HG03565 (cell line): ENCODE results near the gene NCAM1.

Source experiments
- ATAC-seq: cut with Tn5 transposase; IDR thresholded peaks from one replicate; pipeline ENCODE4 v1.9.1; 2021; ENCODE audit warnings: mild to moderate bottlenecking, moderate library complexity; ENCODE audit not compliant: unreplicated experiment

NCAM1 gene

GRCh38 chr11:112968941-112969713, 7.9 kb downstream of the NCAM1 start:
- no peak for ATAC-seq

- no peak for ATAC-seq
Measured at GRCh38 chr11:112971195-112971594, 10.0 kb downstream of the NCAM1 start.

GRCh38 chr11:112971827-112972226, 10.6 kb downstream of the NCAM1 start:
- ATAC-seq = no peak

DNA sequence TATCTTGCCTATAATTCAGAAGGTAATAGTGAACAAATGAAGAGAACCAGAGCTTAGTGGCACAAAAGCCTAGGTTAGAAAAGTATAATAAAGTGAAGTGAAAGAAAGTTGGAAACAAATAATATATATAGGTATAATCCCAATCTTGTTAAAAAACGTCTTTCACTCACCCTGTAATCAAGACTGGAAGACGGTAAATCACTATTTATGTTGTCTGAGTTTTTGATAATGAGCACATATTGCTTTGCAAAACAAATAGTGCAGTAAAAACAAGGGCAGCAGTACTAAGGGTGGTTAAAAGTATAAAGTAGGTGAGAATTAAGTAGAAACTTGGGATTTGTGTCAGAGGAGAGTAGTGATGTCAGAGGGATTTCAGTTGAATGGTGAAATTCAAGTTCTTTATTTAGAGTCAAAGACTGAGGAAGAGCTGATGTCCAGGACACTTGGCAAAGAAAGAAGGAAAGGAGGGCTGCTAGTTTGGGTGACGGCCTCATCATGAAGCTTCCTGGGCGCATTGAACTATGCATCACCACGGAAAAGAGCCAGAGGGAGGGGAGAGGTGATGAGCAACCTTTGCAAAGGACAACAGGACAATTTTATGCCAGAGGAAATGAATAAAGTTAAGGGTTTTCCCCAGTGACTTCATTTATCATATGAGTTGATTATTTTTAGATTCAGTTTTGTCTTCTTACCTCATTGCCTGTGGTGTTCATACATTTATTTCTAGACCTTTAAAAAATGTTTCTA, 11.4 kb downstream of the NCAM1 start:
- no peak for ATAC-seq

DNA sequence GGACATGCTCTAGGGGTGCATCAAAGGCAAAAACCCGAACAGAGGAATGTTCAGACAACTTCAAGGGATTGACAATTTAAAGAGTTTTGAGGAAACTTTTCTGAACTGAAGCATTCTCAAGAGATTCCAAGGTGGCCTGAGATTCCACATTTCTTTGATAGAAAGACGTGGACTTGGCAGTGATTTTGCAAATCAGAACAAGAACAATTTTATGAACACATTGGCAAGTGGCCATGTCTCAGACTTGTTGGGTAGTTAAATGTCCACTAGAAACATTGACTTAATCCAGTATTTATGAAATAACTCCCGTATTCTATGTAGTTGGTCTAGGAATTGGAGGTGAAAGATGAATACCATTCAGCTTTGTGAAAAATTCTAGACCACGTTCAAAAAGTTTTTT, 13.8 kb downstream of the NCAM1 start:
- no peak for ATAC-seq

DNA sequence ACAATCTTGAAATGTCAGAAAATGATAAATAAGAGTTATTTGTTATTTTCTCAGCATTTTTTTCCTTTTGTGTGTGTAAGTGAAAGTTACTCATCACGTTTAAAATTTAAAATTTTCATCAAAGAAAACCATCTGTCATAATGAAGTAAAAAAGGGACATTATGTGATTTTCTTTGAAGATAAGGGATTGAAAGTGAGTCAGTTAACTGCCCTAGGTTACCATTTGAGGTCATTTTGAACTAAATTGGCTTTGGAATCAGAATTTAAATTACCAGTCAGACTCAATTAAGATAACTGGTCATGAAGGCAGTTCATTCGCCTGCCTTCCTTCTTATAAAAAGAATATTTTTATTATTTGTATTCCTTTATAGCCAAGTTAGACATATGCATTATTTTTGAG, 14.3 kb downstream of the NCAM1 start:
- no peak for ATAC-seq

DNA sequence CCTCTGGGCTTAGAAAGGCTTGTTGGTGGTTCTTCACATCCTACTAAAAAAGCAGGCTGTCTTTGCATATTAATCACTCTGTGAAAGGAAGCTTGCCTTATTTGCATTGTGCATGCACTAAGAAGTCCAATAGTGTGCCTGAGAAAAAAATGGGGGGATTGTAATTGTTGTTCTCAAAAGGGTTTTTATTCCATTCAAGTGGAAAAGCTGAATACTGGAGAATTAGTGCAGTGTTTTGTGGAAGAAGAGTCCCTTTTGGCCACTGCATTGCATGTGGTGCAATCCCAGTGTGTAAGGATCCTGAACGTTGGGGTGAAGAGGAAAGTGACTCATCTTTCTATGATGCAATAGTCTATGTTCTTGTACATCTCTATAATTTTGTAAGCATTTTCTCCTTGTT, 16.5 kb downstream of the NCAM1 start:
- no peak for ATAC-seq

DNA sequence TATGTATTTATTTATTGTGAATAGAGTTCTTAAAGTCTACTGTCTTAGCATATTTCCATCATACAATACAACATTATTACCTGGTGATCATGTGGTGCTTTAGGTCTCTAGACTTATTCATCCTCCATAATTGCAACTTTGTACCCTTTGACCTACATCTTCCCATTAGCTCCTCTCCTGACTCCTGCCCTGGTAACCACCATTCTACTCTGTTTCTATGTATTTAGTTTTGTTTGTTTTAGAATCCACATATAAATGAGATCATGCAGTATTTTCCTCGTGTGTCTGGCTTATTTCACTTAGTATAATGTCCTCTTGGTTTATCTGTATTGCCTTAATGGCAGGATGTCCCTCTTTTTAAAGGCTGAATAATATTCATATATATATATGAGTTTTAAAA, 22.7 kb downstream of the NCAM1 start:
- ATAC-seq = no peak

GRCh38 chr11:112989198-112989597, 28.0 kb downstream of the NCAM1 start:
- ATAC-seq = no peak

GRCh38 chr11:112993808-112994207, 32.6 kb downstream of the NCAM1 start:
- ATAC-seq = no peak

DNA sequence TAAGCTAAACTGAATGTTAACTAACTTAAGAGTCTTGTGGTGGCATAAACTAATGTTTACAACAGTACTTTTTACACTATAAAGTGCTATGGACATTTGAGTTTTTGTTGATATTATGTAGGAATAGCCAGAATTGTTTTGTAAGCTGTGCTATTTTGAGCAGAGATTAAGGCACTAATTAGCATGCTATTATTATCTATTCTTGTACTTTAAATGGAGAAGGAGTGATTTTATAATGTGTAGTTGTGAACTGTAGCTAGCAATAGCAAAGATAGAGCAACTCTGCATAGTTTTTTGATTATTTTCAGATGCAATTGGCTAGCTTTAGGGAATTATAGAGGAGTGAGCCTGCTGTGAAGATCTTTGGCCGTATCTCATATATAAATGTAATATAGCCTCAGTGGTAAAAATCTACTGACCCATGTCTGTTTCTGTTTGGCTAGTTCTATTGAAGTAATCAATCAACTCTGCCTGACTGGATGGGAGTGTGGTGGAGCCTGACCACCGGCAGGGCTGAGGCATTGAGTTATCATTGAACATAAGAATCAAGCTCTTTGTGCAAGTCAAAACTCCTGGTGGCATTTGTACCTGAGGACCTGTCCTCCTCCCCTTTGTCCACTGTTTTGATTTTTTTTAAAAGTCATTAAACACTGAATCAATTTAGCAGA, 34.3 kb downstream of the NCAM1 start:
- no peak for ATAC-seq

DNA sequence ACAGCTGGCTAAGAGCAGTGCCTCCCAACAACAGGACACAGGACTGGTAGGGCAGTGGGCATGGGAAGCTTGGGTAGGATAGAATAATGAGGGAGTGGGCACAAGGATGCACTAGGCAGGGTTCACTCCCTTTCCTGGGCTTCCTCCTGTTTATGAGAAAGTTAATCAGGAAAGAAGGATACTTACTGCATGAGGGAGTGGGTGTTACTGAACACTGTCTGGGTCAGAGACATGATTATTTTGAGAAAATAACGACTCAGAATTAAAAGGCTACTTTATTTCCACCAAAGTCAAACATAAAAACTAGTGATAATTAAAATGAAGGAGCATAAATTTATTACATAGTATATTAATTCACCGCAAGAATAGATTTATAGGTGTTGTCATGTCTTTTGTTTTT, 35.8 kb downstream of the NCAM1 start:
- no peak for ATAC-seq

DNA sequence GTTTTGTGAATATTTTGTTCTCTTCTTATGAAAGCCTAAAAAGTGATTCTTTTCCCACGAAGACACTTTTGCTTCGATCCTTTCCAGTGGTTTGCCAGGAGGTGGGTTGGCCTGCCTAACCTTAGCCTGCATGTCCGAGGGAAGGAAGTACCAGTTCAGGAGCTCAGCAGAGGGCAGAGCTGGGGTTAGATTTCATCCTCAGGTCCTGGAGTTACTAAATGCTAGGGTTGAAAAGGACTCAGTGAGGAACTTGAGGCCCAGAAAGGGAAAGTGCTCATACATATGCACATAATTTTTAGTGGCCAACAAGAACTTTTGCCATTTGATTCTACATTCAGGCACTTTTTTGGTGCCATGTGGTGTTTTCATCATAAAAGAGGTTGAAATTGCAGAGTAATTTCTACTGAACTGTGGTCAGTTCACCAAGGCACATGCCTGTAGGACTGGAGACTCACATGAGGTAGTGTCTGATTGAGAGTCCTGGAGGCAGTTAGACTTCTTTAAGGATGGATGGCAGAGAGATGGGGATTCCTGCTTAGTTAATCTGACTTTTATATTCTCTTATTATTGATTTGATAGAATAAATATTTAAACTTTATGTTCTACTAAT, 36.7 kb downstream of the NCAM1 start:
- ATAC-seq = no peak

DNA sequence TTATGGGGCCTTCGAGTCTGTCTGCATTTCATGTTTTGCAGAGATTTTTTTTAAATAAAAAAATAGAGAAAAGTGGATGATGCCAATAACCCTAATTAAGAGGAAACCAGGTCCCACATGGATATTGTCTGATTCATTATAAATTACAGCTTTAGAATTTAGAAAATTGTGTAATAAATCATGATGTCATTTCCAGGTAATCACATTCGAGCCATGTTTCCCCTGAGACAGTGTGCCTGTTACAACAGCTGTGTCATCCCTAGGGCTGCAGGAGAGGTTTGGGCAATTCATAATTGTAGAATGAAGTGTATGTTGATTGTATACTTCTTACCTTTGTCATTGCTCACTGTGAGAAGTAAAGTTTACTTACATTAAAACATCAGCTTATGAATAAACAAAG, 38.3 kb downstream of the NCAM1 start:
- ATAC-seq = no peak

- no peak for ATAC-seq
Measured at GRCh38 chr11:113001709-113002108, 40.5 kb downstream of the NCAM1 start.

DNA sequence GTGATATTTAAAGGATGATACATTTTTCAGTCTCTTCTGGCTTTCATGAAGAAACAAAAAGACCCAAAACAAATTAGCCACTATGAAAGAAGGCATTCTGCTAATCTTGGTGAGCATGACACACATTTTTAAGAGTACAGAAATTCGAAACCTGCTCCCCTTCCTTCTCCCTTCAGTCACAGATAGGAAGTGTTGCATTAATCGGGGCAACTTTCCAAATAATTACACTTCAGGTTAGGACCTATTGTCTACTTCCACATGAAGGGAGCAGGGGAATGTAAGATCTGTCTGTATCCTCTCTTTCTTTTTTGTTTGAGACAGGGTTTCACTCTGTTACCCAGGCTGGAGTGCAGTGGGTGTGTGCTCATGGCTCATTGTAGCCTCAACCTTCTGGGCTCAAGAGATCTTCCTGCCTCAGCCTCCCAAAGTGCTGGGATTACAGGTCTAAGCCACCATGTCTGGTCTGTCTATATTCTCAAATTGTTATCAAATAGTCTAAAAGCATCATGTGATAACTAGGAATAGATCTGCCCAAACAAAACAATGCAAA, 45.8 kb downstream of the NCAM1 start:
- ATAC-seq = no peak

DNA sequence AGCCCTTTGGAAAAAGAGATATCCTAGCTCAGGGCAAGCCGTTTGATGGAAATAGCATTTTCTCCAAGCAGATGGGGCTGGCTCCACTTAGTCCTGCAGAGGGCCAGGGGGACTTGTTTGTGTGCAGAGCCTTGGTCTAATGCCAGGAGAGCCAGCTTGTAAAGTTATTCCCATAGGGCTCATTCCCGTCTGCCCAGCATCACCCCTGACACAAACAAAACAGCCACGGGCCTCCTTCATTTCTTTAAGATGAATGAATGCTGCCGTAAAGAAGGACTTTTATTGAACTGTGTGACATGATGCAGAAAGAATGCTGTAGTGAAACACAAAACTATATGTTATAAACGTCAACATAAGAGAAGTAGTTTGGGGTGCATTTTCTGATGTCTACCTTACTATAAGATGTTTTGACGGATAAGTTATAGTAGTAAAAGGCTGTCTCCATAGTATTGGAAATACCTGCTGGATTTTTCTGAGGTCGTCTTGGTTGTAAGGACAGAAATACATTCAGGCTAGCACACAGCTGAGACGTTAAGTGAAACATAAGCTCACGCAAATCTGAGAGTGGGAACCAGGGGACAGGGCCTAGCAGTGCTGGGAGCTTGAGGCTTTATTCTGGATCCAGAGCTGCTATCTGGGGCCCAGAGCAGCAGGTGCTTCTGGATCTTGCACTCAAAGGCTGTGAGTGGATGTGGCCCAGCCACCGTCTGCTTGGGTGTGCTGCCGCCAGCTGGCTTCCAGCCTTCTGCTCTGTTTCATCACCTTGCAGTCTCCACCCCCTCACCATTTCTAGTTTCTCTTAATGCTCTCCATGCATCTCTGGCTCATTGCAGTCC, 53.3 kb downstream of the NCAM1 start:
- ATAC-seq = no peak

DNA sequence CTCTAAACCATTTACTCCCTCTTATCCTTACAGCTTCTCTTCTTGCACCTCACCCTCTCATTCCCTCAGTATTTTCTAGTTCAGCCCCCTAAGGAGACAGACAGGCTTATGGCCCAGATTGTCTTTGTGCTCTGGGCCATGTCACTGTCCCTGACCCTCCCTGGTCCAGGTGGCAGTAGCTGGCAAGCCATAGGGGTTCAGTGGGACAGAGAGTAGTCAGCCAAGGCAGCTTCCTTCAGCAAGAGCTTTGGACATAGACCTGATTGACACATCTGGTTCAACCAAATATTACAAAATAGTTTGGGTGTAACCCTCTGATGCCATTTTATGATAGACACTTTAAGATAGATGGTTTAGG, 53.9 kb downstream of the NCAM1 start:
- ATAC-seq = no peak

GRCh38 chr11:113016905-113017304, 55.7 kb downstream of the NCAM1 start:
- no peak for ATAC-seq

DNA sequence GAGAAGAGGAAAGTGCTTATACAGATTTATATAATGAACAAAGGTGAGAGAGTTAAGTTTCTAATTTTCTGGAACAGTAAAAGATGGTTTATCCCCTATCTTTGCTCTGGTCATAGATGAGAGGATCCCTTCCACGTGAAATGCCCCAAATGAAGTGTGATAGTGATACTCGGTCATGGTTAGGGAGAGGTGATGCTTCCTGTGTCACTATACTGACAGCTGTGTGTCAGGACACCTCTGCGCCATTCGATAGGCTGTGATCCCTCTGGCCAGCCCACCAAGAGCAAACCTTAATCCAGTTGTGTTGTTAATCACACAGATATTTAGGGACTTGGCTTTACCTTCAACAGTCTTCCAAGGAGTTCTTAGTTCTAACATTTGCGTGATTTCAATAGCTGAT, 57.7 kb downstream of the NCAM1 start:
- ATAC-seq = no peak
